ENCODE results near the gene ZNF385B.
A peak's percentile ranks its signal among the peaks of the same experiment; 100 is the strongest.

Gene ZNF385B

DNA sequence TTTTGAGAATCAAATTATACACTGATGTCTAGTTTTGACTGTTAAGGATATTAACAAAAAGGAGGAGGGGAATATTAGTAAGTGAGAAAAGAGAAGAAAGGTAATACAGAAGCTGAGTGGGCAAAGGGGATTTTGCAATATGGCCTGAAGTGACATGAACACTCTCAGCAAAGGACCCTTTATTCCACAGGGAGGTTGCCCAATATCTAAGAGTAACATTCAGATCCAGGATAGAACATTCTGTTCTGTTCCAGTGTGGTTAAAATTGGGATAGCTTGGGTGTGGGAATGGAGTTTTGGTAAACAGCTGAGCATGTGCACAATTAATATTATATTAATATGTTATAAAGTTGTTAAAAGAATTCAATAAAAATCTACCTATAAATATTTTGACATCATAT is 120.1 kb downstream of the ZNF385B start:
- no peak for DNase-seq

DNA sequence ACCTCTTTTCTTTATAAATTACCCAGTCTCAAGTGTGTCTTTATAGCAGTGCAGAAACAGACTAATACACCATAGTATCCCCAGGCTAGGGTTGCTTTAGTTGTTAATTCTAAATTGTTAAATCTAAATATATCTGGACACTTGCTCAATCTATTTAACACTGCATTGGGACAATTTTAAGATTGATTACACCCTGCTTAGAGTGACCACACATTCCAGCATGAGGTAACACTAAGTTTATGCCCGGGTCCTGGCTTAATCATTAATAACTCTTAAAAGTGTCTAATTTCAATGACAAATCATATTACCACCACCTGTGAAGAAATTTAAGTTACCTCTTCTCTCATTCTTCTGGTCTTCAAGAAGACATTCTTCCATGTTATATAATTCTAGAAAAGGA is 131.4 kb downstream of the ZNF385B start:
- DNase-seq: no peak

DNA sequence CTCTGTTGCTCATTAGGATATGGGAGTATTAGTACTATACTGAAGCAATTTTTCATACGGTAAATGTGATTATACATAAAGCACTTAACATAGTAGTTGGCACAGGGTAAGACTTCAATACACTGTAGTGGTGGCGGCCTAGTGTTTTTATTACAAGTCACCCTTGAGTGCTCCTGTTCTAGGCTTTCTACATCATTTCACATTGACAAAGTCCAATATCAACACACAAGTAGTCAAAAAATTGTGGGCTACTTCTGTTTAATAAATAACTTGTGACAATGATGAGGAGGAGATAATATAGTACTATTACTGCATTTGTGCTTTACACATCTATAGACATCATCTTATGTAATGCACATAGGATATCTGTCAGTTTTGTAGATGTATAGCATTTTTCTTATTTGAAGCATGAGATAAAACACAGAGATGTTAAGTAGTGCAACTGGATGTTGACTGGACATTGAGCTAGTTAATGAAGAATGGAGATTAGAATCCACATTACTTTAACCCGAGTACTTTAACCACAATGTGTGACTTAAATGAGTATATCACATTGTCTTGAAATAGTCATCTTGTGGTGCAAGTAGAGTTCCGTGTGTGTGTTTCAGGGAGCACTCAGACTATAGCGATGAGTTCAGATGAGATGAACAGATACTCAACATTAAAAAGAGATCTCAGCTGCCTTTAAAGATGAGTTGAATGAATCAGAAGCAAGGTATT is 134.8 kb downstream of the ZNF385B start:
- no peak for DNase-seq

DNA sequence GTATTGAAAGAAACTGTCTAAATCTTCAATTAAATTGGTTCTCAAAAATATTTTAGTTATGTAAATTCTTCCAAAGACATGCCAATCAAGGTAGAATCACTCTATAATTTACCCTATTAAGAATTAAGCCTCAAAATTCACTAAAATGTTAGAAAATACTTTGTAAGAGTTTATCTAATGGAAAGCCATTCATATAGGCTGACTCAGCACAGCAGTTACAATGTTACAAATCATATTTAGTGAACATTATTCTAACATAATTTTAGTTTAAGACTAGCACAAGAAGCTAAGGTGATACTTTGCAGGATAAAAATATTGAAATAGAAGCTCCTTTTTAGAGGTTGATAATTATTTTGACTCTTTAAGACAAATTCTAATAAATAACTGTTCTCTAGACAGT is 137.0 kb downstream of the ZNF385B start:
- DNase-seq: no peak

DNA sequence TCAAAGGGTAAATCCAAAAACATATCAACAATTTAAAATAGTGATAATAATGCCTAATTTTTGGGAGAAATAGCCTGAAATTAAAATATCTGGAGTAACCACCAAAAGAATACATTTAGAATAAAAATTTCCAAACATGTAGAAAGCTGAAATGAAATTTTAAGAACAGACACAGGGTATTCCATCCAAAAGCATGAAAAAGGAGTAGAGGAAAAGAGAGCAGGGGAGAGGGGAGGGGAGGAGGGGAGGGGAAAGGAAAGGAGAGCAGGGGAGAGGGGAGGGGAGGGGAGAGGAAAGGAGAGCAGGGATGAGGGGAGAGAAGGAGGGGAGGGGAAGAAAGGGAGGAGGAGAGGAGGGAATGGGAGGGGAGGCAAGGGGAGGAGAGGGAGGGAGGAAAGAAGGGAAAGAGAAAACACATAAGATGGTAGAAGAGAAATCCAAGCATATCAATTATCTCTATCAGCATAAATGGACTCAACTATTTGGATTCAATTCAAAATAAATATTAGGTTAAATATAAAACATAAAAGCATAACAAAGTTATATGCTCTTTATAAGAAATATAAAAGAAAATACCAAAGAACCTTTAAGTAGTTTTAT is 141.1 kb downstream of the ZNF385B start:
- no peak for DNase-seq

DNA sequence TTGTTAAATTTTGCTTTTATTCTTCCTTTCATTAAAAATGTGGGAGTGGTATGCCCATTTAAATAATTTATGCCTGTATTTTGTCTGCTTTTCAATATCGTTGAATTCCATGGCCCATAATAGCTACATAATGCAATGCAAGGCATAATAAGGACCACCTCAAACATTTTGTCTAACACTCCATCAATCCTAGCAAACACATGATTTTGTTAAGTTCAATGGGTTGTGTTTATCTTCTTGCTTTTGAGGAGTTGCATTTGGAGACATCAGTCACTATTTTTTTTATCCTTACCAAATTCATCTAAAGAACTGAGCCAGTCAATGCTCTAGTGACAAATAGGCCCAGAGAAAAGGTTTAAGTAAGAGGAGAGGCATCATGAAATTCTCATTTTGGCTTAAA is 145.5 kb downstream of the ZNF385B start:
- no peak for DNase-seq

DNA sequence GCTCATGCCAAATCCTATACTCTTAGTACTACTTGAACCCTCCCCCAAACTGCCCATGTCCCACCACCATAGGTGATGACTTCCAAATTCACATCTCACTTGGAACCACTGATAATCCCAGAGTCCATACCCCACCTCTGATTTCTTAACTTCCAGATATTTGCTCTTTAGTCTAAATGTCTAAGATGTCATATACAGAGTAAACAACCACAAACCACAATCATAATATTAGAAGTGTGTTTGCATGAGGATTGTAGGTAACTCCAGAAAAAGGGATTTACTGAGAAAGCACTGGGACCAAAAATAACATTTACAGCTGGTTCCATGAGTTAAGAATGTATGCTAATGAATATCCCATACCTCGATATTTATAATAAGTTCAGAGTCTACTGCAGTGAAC is 146.2 kb downstream of the ZNF385B start:
- no peak for DNase-seq

DNA sequence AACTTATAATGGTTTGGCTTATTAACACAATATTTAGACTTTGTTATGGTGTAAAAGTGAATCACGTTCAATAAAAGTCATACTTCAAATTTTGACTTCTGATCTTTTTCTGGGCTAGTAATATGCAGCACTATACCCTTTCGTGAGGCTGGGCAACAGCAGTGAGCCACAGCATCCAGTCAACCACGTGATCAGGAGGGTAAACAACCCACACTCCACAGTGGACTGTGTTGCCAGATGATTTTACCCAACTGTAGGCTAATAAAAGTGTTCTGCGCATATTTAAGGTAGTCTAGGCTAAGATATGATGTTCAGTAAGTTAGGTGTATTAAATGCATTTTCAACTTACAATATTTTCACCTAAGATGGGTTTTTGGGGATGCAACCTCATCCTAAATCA is 148.6 kb downstream of the ZNF385B start:
- DNase-seq: no peak

DNA sequence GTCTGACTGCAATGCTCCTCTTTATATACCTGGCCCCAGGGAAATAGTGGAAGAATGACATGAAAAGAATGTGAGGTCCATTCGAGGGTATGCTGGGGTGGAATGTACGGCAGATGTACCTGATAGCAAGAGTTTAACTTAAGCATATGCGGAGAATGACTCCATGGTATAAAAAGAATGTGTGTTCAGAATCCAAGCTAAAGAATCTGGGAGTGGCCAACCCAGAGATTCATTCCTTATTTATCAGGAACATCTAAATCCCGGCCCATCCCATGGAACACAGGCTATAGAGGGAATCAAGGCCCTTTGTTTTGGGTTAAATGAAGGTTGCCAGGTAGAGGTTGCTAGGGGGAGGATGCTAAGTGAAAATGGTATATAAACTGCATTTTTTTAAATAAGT is 150.0 kb downstream of the ZNF385B start:
- DNase-seq: no peak

DNA sequence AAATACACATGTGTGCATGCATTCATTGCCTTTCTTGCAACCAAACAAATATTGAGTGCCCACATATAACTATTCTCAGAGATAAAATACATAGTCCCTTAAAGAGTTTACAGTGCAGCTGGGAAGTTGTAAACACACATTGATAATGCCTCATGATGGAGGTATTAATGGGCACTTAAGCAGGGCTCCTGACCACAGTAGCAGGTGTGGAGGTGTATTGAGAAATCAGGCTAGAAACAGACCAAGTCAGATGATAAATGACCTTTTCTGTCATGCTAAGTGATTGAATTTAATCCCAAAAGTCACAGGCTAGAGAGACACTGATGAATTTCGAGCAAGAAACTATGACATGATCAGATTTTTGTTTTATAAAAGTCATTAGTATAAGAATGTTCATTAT is 157.7 kb downstream of the ZNF385B start:
- no peak for DNase-seq

DNA sequence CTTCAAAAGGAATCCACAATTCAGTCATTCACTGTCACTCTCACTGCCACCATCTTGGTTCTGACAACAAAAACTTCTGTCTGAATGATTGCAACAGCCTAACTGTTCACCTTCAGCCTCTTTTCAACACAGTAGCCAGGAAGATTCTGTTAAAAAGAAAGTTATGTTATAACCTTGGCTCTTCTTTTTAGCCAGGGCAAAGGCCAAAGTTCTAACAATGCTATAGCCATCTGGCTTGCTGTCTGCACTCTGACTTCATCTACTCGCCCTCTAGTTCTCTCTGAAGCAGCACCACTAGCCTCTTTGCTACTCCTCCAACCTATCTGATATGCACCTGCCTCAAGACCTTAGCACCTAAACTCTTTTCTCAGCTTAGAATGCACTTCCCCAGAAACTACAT is 158.5 kb downstream of the ZNF385B start:
- no peak for DNase-seq

DNA sequence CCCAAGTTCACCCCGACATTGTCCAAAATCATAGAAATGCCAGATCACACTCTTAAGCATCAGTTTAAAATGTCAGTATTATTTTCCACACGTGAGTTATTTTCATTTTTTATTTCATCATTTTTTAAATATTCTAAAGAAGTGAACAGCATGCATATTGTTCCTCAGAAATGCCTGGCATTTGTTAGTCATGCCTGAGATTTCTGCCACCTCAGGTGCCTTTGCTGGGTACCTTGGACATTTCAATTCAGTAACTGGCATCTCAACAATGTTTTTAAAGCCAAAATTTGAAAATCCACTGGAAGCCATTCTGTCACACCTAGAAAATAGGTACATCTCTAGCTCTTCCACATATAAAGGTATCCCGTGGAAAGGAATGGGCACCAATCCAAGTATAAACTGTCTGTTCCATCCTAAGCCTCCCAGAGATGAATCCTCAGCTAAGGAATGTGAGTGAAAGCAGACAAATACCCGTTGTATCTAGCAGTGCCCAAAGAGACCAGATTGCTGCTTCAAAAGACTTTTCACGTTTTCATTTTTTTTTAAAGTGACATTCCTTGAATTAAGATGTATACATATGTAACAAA is 159.8 kb downstream of the ZNF385B start:
- DNase-seq: peak; percentile 39

DNA sequence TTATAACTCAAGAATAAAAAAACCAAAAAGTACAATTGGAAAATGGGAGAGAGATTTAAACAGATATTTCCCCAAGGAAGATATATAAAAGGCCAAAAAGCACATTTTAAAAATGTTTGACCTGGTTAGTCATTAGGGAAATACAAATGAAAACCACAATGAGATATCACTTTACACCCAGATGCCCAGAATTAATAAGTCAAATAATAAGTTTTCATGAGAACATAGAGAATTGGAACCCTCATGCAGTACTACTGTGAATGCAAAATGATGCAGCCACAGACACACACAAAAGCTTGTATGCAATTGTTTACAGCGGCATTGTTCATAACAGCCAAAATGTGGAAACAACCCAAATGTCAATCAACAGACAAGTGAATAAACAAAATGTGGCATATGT is 165.9 kb downstream of the ZNF385B start:
- DNase-seq: no peak

DNA sequence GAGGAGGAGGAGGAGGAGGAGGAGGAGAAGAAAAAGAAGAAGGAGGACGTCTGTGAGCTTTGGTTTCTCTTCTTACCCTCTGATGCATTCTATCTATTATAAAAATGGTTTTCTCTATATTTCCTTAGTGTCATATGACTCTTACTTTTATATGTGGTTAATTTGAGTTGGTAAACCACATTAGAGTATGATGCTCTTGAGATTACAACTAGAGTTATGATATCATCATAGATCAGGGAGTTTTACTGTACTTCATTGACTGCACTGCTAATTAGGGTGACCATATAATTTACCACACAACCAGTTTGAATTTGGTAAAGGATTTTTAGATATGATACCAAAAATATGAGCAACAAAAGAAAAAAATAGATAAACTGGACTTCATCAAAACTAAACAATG is 166.4 kb downstream of the ZNF385B start:
- DNase-seq: no peak

DNA sequence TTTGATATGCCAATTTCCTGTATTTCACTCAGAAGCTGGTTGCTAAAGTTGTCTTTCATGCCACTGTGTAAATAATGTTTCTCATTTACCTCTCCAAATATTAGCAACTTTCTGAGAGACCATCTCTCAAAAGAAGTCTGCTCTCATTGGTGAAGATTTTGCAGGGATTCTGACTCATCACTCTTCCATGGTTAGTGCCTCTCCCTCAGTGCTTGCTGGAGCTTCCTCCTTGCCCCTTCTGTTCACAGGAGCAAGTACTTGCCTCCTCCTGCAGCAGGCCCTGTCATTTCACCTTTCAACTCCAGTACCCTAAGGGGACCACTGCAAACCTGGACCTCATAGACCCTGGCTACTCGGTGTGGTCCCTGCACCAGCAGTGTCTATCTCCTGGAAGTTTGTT is 168.8 kb downstream of the ZNF385B start:
- no peak for DNase-seq

DNA sequence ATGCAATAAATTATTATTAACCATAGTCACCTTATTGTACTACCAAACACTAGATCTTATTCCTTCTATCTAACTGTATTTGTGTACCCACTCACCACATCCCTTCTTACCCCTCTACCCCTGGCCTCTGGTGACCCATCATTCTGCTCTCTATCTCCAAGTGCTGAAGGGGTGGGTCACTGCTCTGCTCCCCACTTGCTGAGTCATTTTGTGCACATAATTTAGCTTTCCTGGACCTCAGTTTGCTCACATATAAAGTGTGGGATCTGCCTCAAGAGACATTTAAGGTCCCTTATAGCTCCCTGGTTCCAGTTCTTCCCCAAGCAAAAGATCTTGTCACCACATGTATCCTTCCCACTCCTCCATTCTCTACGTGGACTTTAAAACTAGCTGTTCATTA is 169.4 kb downstream of the ZNF385B start:
- DNase-seq: no peak

DNA sequence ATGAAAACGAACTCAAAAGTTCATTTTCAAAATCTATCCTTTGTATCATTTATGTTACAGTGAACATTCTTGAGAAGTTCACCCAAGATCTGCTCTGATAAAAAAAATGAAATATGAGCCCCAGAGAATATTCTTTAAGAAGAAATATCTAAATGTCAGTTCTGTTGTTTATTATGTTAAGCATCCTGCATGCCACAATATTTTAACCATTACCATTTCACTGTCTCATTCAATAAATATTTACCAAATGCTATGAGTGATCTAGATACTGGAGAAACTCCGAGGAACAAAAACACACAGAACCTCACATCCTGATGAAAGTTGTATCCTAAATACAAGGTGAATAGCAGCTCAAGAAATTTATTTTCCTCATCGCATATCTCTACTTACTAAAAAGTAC is 170.2 kb downstream of the ZNF385B start:
- DNase-seq: peak; percentile 35

DNA sequence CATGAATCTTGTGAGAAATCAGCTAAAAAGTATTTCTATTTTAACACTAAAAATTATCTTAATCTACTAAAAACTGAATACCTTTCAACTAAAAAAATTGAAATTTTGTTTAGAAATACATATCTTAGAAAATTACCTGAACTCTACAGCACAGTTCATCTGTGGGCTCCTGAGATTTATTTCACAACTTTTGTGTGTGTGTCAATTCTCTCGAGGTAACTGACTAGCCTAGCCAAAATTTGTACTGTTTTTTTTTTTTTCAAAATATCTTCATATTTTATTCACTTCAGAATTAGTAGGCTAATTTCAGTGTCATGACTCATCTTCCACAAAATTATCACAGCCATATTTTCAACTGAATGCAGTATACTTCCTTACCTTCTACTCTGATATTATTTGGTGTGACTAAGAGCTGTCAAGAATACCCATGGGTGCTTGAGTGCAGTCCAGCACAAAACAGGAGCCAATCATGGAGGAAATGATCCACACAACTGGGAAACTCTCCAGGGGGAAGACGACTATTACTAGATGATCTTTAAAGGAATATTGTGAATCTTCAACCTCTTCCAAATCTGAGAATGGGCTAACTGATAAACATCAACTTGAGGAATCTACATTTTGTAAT is 174.6 kb downstream of the ZNF385B start:
- peak; percentile 78 for DNase-seq

DNA sequence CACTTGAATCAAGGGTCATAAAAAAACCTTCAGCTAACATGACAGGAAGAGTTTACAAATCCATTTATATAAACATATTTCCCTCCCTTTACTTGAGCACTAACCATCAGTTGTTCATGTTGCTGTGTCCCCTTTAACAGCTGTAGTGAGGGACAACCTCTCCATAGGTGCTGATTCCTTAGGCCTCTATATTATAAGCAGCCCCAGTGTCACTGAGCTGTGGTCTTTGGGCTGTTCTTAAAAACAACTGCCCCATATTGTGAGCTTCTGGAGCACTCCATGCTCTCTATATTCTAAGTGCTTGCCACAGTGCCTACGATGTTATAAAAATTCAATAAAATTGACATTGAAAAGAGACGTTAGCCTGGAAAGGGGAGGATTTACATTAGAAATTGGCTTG is 175.3 kb downstream of the ZNF385B start:
- no peak for DNase-seq

DNA sequence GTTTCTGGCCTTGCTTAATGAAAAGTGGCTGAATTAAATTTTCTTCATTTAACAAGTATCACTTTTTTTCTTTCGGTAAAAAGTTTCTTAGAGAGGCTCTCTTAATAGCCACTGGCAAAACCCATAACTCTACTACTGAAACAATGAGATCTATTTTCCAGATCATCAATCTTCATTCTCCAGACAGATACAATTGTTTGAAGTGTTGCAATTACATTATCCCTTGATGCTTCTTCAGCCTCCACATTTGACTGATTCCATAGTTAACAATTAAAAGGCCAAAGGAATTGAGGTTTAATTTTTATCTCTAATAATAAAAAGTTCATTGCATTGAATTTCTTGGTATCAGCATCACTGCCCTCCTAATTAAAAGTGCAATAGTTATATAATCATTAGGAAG is 176.3 kb downstream of the ZNF385B start:
- no peak for DNase-seq

DNA sequence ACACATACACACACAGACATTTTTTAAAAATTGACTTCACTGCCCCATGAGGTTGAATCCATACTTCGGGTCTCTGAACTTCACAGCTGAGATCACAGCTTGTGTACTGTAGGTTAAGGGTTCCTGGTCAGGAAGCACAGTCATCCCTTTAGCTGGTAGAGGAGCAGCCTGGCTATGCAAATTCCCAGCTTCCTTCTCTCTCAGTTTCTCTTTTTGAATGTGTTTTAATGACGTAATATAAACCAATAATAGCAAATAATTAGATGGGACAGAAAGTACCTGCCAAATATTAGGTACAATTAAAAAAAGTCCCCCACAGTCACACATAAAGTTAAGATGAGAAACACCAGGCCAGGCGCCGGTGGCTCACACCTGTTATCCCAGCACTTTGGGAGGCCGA is 178.7 kb downstream of the ZNF385B start:
- no peak for DNase-seq

DNA sequence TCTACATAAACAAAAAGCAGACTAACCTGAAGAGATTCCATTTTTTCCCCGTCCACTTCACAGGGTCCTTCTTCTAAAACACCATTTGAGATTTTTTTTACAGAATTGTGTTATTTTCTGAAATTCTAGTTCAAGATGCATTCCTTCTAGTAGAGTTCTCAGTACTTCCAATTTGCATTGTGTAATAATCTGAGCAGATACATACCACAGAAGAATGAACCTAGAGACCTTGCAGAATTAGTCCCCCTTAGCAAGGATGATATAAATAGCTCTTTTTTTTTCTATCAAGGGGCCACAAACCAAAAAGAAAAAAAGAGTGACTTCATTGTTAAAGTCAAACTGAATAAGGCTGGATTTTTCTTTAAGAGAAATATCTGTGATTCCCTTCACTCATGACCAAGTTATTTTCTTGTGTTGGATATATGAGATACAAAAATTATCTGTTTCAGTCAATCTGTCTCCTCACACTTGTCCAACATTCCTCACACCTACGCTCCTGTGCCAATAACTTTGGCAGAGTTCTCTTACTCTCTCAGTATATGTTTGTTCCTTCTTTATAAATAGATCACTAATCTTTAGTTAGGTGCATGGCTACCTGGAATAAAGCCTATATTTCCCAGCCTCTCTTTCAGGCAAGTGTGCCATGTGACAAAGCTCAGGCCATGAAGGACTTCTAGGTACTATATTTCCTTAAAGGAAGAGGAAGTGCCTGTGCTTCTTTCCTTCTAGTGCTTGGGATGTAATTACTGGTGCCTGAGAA is 183.5 kb downstream of the ZNF385B start:
- DNase-seq: peak; percentile 37

DNA sequence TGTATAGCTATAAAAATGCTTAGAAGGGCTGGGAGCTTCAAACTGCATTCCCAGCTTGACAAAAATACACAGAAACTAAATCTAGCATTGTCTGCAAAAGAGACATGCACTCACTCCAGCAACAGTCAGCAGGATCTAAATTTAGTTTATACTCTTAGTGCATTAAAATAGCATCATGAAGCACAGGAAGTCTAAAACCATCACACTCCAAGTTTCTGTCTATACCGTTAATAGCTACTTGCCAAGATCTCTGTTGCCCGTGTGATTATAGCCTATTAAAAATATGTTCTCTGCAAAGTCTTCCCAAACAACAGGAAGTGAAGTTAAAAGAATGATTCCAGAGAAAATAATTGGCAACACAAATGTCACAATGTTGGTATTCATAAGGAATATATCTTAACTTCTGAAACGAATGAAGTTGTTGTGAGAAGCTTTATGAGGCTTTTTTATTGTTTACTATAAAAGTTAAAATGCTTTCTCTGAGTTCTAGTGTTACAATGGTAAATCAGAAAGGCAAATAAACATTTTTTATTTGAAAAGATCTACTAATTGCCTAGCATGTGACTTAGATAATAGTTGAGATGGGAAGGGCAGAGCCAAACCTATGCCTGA is 184.2 kb downstream of the ZNF385B start:
- peak; percentile 57 for DNase-seq

Measured in fibroblast of skin of right quadriceps (primary cell).